ENCODE measurements around the gene KAT6B. TPM values are rescaled to one million over a fixed set of nuclear protein-coding genes. Genes with fewer than 3 reads are reported as not detected.

Gene KAT6B
- total RNA-seq, 2 donors from 2014 or later, result 25.3 to 39.1 TPM

DNA sequence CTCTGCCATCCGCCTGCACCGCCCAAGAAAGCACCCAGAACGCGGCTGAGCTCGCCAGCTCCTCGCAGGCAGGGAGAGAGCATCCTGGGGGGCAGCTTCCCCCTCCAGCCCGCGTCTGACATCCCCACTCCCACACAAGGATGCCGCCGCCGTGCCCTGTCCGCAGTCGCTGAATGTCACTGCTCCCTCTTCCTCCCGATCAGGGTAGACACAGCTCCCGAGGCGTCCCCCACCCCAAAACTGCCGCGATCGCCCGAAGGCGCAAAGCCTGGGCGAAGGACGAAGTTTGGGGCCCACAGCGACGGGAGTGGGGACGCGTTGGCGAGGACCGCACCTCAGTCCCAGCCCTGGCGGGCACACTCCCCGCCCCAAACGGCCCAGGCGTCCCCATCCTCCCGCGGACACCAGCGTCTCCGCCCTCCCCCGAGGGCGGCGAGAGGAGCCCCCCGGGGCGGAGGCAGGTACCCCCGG is 1.5 kb upstream of the KAT6B start:
- Mint-ChIP-seq H3K4me1 (peaks cover 39% of the 10 kb centered on the region), H3K4me3 (peak overlapping the region; percentile 78), H3K36me3 (ENCODE audit: low read depth) (no peaks in the 10 kb centered on the region), H3K27ac (peak overlapping the region; percentile 48), H3K27me3 (ENCODE audit: insufficient read depth) (no peaks in the 10 kb centered on the region), H3K9me3 (no peaks in the 10 kb centered on the region)
- Histone ChIP-seq H3K9me3 (ENCODE audit: control insufficient read depth, low read length) (no peaks in the 10 kb centered on the region), H3K27ac (ENCODE audit: low read depth, low read length) (peak overlapping the region; percentile 54), H3K9ac (ENCODE audit: extremely low read depth, low read length, poor library complexity, severe bottlenecking) (peak overlapping the region; percentile 30), H3K36me3 (ENCODE audit: control insufficient read depth, insufficient read depth, low read length) (no peaks in the 10 kb centered on the region), H3K4me1 (ENCODE audit: control insufficient read depth, insufficient read depth, low read length) (peaks cover 21% of the 10 kb centered on the region), H3K27me3 (ENCODE audit: control insufficient read depth, insufficient read depth, low read length, poor library complexity, severe bottlenecking) (no peaks in the 10 kb centered on the region), H3K4me3 (ENCODE audit: low read length) (peak overlapping the region; percentile 82)
- no peak for DNase-seq
- WGBS, 2 experiments (ENCODE audit: insufficient coverage in 1 of 2, insufficient read length in 1 of 2), result 0 to 1% methylated on average over 7 to 43 of the region's 43 CpGs
- no peak for TF ChIP-seq CTCF (conservative IDR thresholded peaks at IDR 0.05)

GRCh38 chr10:74825371-74826141 is 844 bp upstream of the KAT6B start:
- H3K36me3 ChIP-seq (ENCODE audit: control insufficient read depth, insufficient read depth, low read length), result no peaks in the 10 kb centered on the region
- H3K27ac ChIP-seq (ENCODE audit: low read depth, low read length), result peak overlapping the region; percentile 93
- Mint-ChIP-seq H3K36me3 (ENCODE audit: low read depth) (no peaks in the 10 kb centered on the region), H3K4me1 (peaks cover 39% of the 10 kb centered on the region), H3K9me3 (no peaks in the 10 kb centered on the region), H3K4me3 (peak overlapping the region; percentile 78), H3K27ac (peak overlapping the region; percentile 74), H3K27me3 (ENCODE audit: insufficient read depth) (no peaks in the 10 kb centered on the region)
- no peak for TF ChIP-seq CTCF (conservative IDR thresholded peaks at IDR 0.05)
- H3K4me3 ChIP-seq (ENCODE audit: low read length), result peak overlapping the region; percentile 82
- peak overlapping the region; percentile 30 for H3K9ac ChIP-seq (ENCODE audit: extremely low read depth, low read length, poor library complexity, severe bottlenecking)
- no peaks in the 10 kb centered on the region for H3K9me3 ChIP-seq (ENCODE audit: control insufficient read depth, low read length)
- peak; percentile 90 for DNase-seq
- peaks cover 21% of the 10 kb centered on the region for H3K4me1 ChIP-seq (ENCODE audit: control insufficient read depth, insufficient read depth, low read length)
- 0% methylated on average over 23 to 89 of the region's 89 CpGs for WGBS, 2 experiments (ENCODE audit: insufficient coverage in 1 of 2, insufficient read length in 1 of 2)
- H3K27me3 ChIP-seq (ENCODE audit: control insufficient read depth, insufficient read depth, low read length, poor library complexity, severe bottlenecking), result no peaks in the 10 kb centered on the region

GRCh38 chr10:74827045-74827441 is 643 bp downstream of the KAT6B start:
- whole genome bisulfite sequencing, 2 experiments (ENCODE audit: insufficient coverage in 1 of 2, insufficient read length in 1 of 2), result 8 to 23% methylated on average over 4 to 12 of the region's 17 CpGs
- no peaks in the 10 kb centered on the region for H3K27me3 ChIP-seq (ENCODE audit: control insufficient read depth, insufficient read depth, low read length, poor library complexity, severe bottlenecking)
- no peak for TF ChIP-seq CTCF (conservative IDR thresholded peaks at IDR 0.05)
- H3K36me3 Mint-ChIP-seq (ENCODE audit: low read depth), result no peaks in the 10 kb centered on the region
- H3K4me1 Mint-ChIP-seq, result peaks cover 31% of the 10 kb centered on the region
- no peak overlapping the region for H3K27ac ChIP-seq (ENCODE audit: low read depth, low read length)
- H3K4me3 Mint-ChIP-seq, result peak overlapping the region; percentile 78
- H3K27me3 Mint-ChIP-seq (ENCODE audit: insufficient read depth), result no peaks in the 10 kb centered on the region
- H3K4me1 ChIP-seq (ENCODE audit: control insufficient read depth, insufficient read depth, low read length), result peaks cover 17% of the 10 kb centered on the region
- H3K36me3 ChIP-seq (ENCODE audit: control insufficient read depth, insufficient read depth, low read length), result no peaks in the 10 kb centered on the region
- H3K9ac ChIP-seq (ENCODE audit: extremely low read depth, low read length, poor library complexity, severe bottlenecking), result peak overlapping the region; percentile 19
- DNase-seq, result no peak
- H3K27ac Mint-ChIP-seq, result peak overlapping the region; percentile 65
- H3K4me3 ChIP-seq (ENCODE audit: low read length), result peak overlapping the region; percentile 87
- no peaks in the 10 kb centered on the region for H3K9me3 ChIP-seq (ENCODE audit: control insufficient read depth, low read length)
- no peaks in the 10 kb centered on the region for H3K9me3 Mint-ChIP-seq

All from endodermal cell (in vitro differentiated cells).